Left lung (tissue), 10 donors: ENCODE measurements around the gene TMC2. TPM values are rescaled to one million over a fixed set of nuclear protein-coding genes. Genes with fewer than 3 reads are reported as not detected.
A peak's percentile ranks its signal among the peaks of the same experiment; 100 is the strongest.

Source experiments
- ATAC-seq: fragments of 200-7000 bp; cut with Tn5 transposase; one replicate; pipeline ENCODE4 v1.9.1; 2020; ENCODE audit warnings: moderate library complexity
- DNase-seq, 4 donors: peaks; one replicate each; pipeline ENCODE4 v3.0.0-alpha.2; 2013 to 2020
- H3K27ac ChIP-seq, 2 donors: fragments of 200-600 bp; sonication (generic) in 1 of 2; one replicate each; pipeline versions ENCODE4 v1.5.0 to v1.8.0; 2020 to 2021
- H3K27me3 ChIP-seq, 2 donors: fragments of 200-600 bp; sonication (generic) in 1 of 2; one replicate each; pipeline versions ENCODE4 v1.5.0 to v1.8.0; 2020 to 2021
- H3K36me3 ChIP-seq, 2 donors: fragments of 200-600 bp; sonication (generic) in 1 of 2; one replicate each; pipeline versions ENCODE4 v1.5.0 to v1.8.0; 2020 to 2021
- H3K4me1 ChIP-seq, 2 donors: fragments of 200-600 bp; one replicate each; pipeline ENCODE4 v1.8.0; 2021
- H3K4me3 ChIP-seq, 2 donors: fragments of 200-600 bp; sonication (generic) in 1 of 2; one replicate each; pipeline versions ENCODE4 v1.5.0 to v1.8.0; 2020 to 2021; ENCODE audit warnings: mild to moderate bottlenecking in 1 of 2
- H3K9me3 ChIP-seq, 2 donors: fragments of 200-600 bp; sonication (generic) in 1 of 2; one replicate each; pipeline versions ENCODE4 v1.5.0 to v1.8.0; 2020 to 2021
- intact Hi-C, 2 donors: fragments of 100-400 bp; cut with DNase I; formaldehyde crosslinking; loops; one replicate each; pipeline versions ENCODE4 v1.11.2 to v1.14.2; 2022
- polyA plus RNA-seq, 6 donors: library from polyadenylated mRNA; unstranded; fragments of 120-200 nt; gene quantifications; one replicate each; pipeline ENCODE4 v1.2.1, GENCODE V29; 2013; ENCODE audit not compliant: insufficient read length in 6 of 6
- total RNA-seq, 2 donors: library from RNA; stranded (reverse); fragmentation: NEBNext Ultra II Directional; extraction: Animal tissue kit (Norgen Biotek cat#: 25700); gene quantifications; one replicate each; pipeline ENCODE4 v1.2.1, GENCODE V29; 2021
- TF ChIP-seq, protein P1 (sequence below), 2 donors: fragments of 200-600 bp; sonication (generic) in 1 of 2; IDR thresholded peaks; one replicate each; pipeline versions ENCODE4 v1.5.0 to v1.8.0; 2021; ENCODE audit warnings: antibody characterized with exemption in 2 of 2
- donor health status: DM: no; HTN: yes; CAD: no.
- donor health status: DM: no; HTN: no; CAD: no.

The TMC2 gene
- total and polyA plus RNA-seq, 8 donors, result 0.10 to 0.37 (median 0.21) TPM; not detected in 1

DNA sequence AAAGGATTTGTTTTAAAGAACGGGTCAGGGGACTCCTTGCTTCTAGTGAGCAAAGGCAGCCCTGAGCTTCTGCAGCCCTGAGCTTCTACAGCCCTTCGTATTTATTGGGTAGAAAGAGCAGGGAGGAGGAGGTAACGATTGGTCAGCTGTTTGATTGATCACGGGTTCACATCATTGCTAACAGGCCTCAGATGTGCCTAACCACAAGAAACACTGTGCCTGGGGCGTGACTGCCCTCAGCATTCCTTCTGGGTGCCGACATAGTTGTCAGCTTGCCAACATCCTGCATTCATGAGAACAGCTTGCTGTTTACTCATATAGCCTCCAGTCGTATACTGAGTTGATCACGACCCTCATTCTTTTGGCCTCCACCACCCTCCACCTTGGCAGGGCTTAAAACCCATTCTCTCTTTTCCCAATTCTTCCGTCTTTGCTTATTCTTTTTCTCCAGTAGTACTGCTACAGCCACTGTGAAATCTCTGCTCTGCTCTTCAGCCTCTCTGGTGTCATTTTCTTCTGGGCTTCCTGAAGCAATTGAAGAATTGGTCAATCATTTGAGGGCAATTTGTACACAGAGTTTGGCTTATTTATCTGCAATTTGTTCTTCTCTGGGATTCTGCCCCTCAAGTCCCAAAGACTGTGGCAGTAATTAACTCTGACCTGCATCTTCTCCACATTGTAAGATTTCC lies 90.6 kb downstream of the TMC2 start:
- intact Hi-C loops, result no loop called here
- TF ChIP-seq, protein P1, sequence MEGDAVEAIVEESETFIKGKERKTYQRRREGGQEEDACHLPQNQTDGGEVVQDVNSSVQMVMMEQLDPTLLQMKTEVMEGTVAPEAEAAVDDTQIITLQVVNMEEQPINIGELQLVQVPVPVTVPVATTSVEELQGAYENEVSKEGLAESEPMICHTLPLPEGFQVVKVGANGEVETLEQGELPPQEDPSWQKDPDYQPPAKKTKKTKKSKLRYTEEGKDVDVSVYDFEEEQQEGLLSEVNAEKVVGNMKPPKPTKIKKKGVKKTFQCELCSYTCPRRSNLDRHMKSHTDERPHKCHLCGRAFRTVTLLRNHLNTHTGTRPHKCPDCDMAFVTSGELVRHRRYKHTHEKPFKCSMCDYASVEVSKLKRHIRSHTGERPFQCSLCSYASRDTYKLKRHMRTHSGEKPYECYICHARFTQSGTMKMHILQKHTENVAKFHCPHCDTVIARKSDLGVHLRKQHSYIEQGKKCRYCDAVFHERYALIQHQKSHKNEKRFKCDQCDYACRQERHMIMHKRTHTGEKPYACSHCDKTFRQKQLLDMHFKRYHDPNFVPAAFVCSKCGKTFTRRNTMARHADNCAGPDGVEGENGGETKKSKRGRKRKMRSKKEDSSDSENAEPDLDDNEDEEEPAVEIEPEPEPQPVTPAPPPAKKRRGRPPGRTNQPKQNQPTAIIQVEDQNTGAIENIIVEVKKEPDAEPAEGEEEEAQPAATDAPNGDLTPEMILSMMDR (IDR thresholded peaks at IDR 0.05), result no peak
- H3K9me3 ChIP-seq, result peaks cover 0 to 10% of the 10 kb centered on the region in 2 donors
- no peaks in the 10 kb centered on the region for H3K4me1 ChIP-seq
- DNase-seq (peak in 1 of 4 donors; percentile 3), ATAC-seq (peak; percentile 23)
- H3K4me3 ChIP-seq, result no peak overlapping the region
- H3K36me3 ChIP-seq, result no peaks in the 10 kb centered on the region
- no peak overlapping the region for H3K27ac ChIP-seq
- no peaks in the 10 kb centered on the region for H3K27me3 ChIP-seq

GRCh38 chr20:2631228-2631627 lies 94.9 kb downstream of the TMC2 start:
- ATAC-seq (no peak), DNase-seq (no peak)
- Histone ChIP-seq H3K36me3 (no peaks in the 10 kb centered on the region), H3K4me1 (no peaks in the 10 kb centered on the region), H3K9me3 (peaks cover 0 to 10% of the 10 kb centered on the region in 2 donors), H3K27ac (no peak overlapping the region), H3K4me3 (no peak overlapping the region), H3K27me3 (peaks cover 0 to 13% of the 10 kb centered on the region in 2 donors)
- intact Hi-C loops, result no loop called here
- TF ChIP-seq, protein P1 (IDR thresholded peaks at IDR 0.05), result no peak

GRCh38 chr20:2633381-2633780 lies 97.0 kb downstream of the TMC2 start:
- no peaks in the 10 kb centered on the region for H3K4me1 ChIP-seq
- no peak overlapping the region for H3K27ac ChIP-seq
- intact Hi-C loops, result no loop called here
- no peak overlapping the region for H3K4me3 ChIP-seq
- H3K36me3 ChIP-seq, result no peaks in the 10 kb centered on the region
- DNase-seq (no peak), ATAC-seq (no peak)
- H3K27me3 ChIP-seq, result peaks cover 0 to 13% of the 10 kb centered on the region in 2 donors
- peaks cover 0 to 2% of the 10 kb centered on the region in 2 donors for H3K9me3 ChIP-seq
- TF ChIP-seq, protein P1 (IDR thresholded peaks at IDR 0.05), result no peak

GRCh38 chr20:2637246-2637645 lies 100.9 kb downstream of the TMC2 start:
- Histone ChIP-seq H3K36me3 (no peaks in the 10 kb centered on the region), H3K4me1 (no peaks in the 10 kb centered on the region), H3K27me3 (peaks cover 0 to 13% of the 10 kb centered on the region in 2 donors), H3K9me3 (no peaks in the 10 kb centered on the region), H3K4me3 (no peak overlapping the region), H3K27ac (no peak overlapping the region)
- ATAC-seq (no peak), DNase-seq (no peak)
- TF ChIP-seq, protein P1 (IDR thresholded peaks at IDR 0.05), result no peak
- intact Hi-C loops, result no loop called here

DNA sequence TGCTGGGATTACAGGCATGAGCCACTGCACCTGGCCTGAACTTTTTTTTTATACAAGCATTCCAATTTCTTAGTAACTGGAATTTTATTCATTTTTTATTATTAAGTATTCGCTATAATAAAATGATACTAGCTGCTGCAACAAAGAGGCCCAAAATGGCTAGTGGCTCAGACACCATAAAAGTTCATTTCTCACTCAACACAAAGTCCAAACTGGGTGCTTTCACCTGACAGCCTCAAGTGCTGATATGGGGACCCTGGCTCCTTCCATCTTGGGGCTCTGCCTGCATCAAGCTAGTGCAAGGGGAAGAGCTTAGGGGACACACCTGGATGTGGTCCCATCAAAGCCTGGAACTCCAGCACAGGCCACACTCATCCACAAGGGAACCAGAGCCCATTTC lies 103.9 kb downstream of the TMC2 start:
- TF ChIP-seq, protein P1 (IDR thresholded peaks at IDR 0.05), result no peak
- H3K27ac ChIP-seq, result no peak overlapping the region
- DNase-seq (no peak), ATAC-seq (no peak)
- H3K9me3 ChIP-seq, result no peaks in the 10 kb centered on the region
- H3K4me1 ChIP-seq, result no peaks in the 10 kb centered on the region
- peaks cover 0 to 4% of the 10 kb centered on the region in 2 donors for H3K27me3 ChIP-seq
- no peaks in the 10 kb centered on the region for H3K36me3 ChIP-seq
- intact Hi-C loops, result loop anchor here in 1 of 2 donors (10.0 kb wide), 1 partner anchor 115 kb away; no protein-coding TSS in a partner anchor
- H3K4me3 ChIP-seq, result no peak overlapping the region
